Heart left ventricle (tissue), 13 donors: ENCODE results near the gene RPS6KA5.

Source experiments
- CTCF ChIP-seq, 12 donors: fragments of 200-600 bp; sonication (generic) in 4 of 12; IDR thresholded peaks; one replicate each; pipeline versions ENCODE4 v1.5.0 to v1.8.0; 2018 to 2022; ENCODE audit warnings: antibody characterized with exemption in 12 of 12, mild to moderate bottlenecking in 5 of 12
- POLR2A ChIP-seq, 2 donors: fragments of 450-650 bp; IDR thresholded peaks; one replicate each; pipeline ENCODE4 v1.6.1; 2017; ENCODE audit warnings: antibody characterized with exemption in 2 of 2, mild to moderate bottlenecking in 2 of 2, moderate library complexity in 2 of 2
- donor health status: ischemic (EF 13 %, LVEDD 7.1; RV severe dilation, severe dysfunction).
- donor health status: DM: no; HTN: yes; CAD: no.
- donor health status: DM: no; HTN: no; CAD: no.
- donor health status: ischemic (EF 25% LVEDD 6.9; RV normal size, moderate dysfunction).
- donor health status: ischemic (EF 25% LVEDD 5.7; RV mildly dilated, moderate dysfunction).
- donor health status: ischemic (EF 35%, LVEDD 5.7; RV mildly dilated, moderate dysfunction).
- donor health status: nonischemic (EF 11% LVEDD 7.7; RV severe dilation, severe dysfunction).
- donor health status: DM: yes; HTN: yes; CAD: no.
- donor health status: PGD.
- donor health status: ischemic (EF 29% LVEDD 5.4; RV normal size, mild dysfunction).
- donor health status: nonischemic (EF 23%, LVEDD 6.1; RV moderate dilation, normal function).

DNA sequence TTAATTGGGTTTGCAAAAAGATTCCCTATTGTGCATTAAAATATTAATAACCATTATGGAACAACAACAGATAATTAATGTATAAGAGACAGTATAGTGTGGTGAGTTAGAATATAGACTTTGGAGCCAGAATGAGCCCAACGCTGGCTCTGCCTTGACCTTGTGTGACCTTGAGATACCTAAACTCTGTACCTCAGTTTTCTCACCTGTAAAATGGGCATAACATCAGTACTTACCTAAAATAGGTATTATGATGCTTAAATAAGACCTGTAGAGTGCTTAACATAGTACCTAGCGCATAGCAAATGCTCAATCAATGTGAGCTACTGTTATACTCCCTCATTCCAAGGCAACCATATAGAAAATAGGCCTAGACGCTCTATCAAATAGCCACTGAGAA, 153.3 kb downstream of the RPS6KA5 start:
- TF ChIP-seq CTCF (IDR thresholded peaks at IDR 0.05) (no peak), POLR2A (IDR thresholded peaks at IDR 0.05) (no peak)
